Liver (tissue), 9 donors: ENCODE data around the gene ME1. TPM values are rescaled to one million over a fixed set of nuclear protein-coding genes. Genes with fewer than 3 reads are reported as not detected.

Experiments used
- DNase-seq: peaks from one replicate; pipeline ENCODE4 v3.0.0-alpha.2; 2017; ENCODE audit warnings: low spot score
- H3K27ac ChIP-seq, 2 donors: one replicate each; pipeline ENCODE4 v1.7.0; 2013; ENCODE audit warnings: inconsistent platforms in 2 of 2, low read length in 2 of 2, control low read depth in 1 of 2, low read depth in 1 of 2, mild to moderate bottlenecking in 1 of 2
- H3K27me3 ChIP-seq, 4 donors: one replicate each; pipeline versions ENCODE4 v1.6.1 to v1.7.0; 2013; ENCODE audit warnings: low read length in 3 of 4, inconsistent platforms in 1 of 4, mild to moderate bottlenecking in 1 of 4, moderate library complexity in 1 of 4; ENCODE audit not compliant: control insufficient read depth in 4 of 4, insufficient read depth in 4 of 4
- H3K36me3 ChIP-seq, 4 donors: one replicate each; pipeline versions ENCODE4 v1.6.1 to v1.7.0; 2013; ENCODE audit warnings: low read length in 3 of 4, mild to moderate bottlenecking in 3 of 4, low read depth in 1 of 4, moderate library complexity in 1 of 4; ENCODE audit not compliant: control insufficient read depth in 4 of 4, insufficient read depth in 3 of 4
- H3K4me1 ChIP-seq, 4 donors: one replicate each; pipeline versions ENCODE4 v1.6.1 to v1.7.0; 2013; ENCODE audit warnings: low read length in 3 of 4, mild to moderate bottlenecking in 3 of 4, moderate library complexity in 1 of 4; ENCODE audit not compliant: control insufficient read depth in 4 of 4, insufficient read depth in 4 of 4
- H3K4me3 ChIP-seq, 3 donors: one replicate each; pipeline versions ENCODE4 v1.6.1 to v1.7.0; 2013; ENCODE audit warnings: low read length in 3 of 3, control low read depth in 1 of 3, low read depth in 1 of 3, mild to moderate bottlenecking in 1 of 3
- H3K9ac ChIP-seq, 2 donors: one replicate each; pipeline ENCODE4 v1.7.0; 2013; ENCODE audit warnings: low read length in 2 of 2, mild to moderate bottlenecking in 2 of 2, moderate library complexity in 2 of 2, control low read depth in 1 of 2, low read depth in 1 of 2
- H3K9me3 ChIP-seq, 4 donors: one replicate each; pipeline versions ENCODE4 v1.6.1 to v1.7.0; 2013; ENCODE audit warnings: low read length in 3 of 4; ENCODE audit not compliant: control insufficient read depth in 4 of 4
- CTCF ChIP-seq: fragments of 150-350 bp; IDR thresholded peaks from 2 replicates; pipeline ENCODE4 v1.5.1; 2017; ENCODE audit warnings: improper control_type of control experiment, low read depth, low read length; ENCODE audit not compliant: missing input control
- EGR1 ChIP-seq, 2 donors: IDR thresholded peaks; 2 replicates each; pipeline ENCODE4 v1.6.1; 2016 to 2018; ENCODE audit warnings: antibody characterized with exemption in 2 of 2, low read depth in 2 of 2
- FOXA1 ChIP-seq: IDR thresholded peaks from 2 replicates; pipeline ENCODE4 v1.6.1; 2016; ENCODE audit warnings: antibody characterized with exemption
- FOXA2 ChIP-seq: IDR thresholded peaks from 2 replicates; pipeline ENCODE4 v1.6.1; 2016; ENCODE audit warnings: antibody characterized with exemption
- GABPA ChIP-seq, 2 donors: IDR thresholded peaks in 1 of 2; conservative IDR thresholded peaks in 1 of 2; 2 replicates each; pipeline ENCODE4 v1.6.1; 2016; ENCODE audit warnings: antibody characterized with exemption in 2 of 2, mild to moderate bottlenecking in 1 of 2, moderate library complexity in 1 of 2
- HNF4A ChIP-seq, 2 donors: conservative IDR thresholded peaks; 2 replicates each; pipeline ENCODE4 v1.6.1; 2016; ENCODE audit warnings: antibody characterized with exemption in 2 of 2, mild to moderate bottlenecking in 2 of 2
- HNF4G ChIP-seq: IDR thresholded peaks from 2 replicates; pipeline ENCODE4 v1.6.1; 2016; ENCODE audit warnings: antibody characterized with exemption
- JUND ChIP-seq, 2 donors: IDR thresholded peaks; 2 replicates each; pipeline ENCODE4 v1.6.1; 2016; ENCODE audit warnings: antibody characterized with exemption in 2 of 2
- NR2F2 ChIP-seq: IDR thresholded peaks from 2 replicates; pipeline ENCODE4 v1.6.1; 2016; ENCODE audit warnings: antibody characterized with exemption
- RAD21 ChIP-seq, 2 donors: IDR thresholded peaks; 2 replicates each; pipeline ENCODE4 v1.6.1; 2016; ENCODE audit warnings: antibody characterized with exemption in 2 of 2, mild to moderate bottlenecking in 2 of 2
- REST ChIP-seq: IDR thresholded peaks from 2 replicates; pipeline ENCODE4 v1.6.1; 2016; ENCODE audit warnings: antibody characterized with exemption, mild to moderate bottlenecking
- RXRA ChIP-seq, 2 donors: IDR thresholded peaks; 2 replicates each; pipeline ENCODE4 v1.6.1; 2017 to 2018; ENCODE audit warnings: antibody characterized with exemption in 2 of 2, mild to moderate bottlenecking in 1 of 2
- SP1 ChIP-seq: IDR thresholded peaks from 2 replicates; pipeline ENCODE4 v1.6.1; 2018; ENCODE audit warnings: antibody characterized with exemption, mild to moderate bottlenecking
- TAF1 ChIP-seq: conservative IDR thresholded peaks from 2 replicates; pipeline ENCODE4 v1.6.1; 2016; ENCODE audit warnings: antibody characterized with exemption, mild to moderate bottlenecking
- YY1 ChIP-seq: IDR thresholded peaks from 2 replicates; pipeline ENCODE4 v1.6.1; 2016; ENCODE audit warnings: antibody characterized with exemption, mild to moderate bottlenecking
- ZBTB33 ChIP-seq: IDR thresholded peaks from 2 replicates; pipeline ENCODE4 v1.6.1; 2016; ENCODE audit warnings: antibody characterized with exemption
- WGBS: extraction: QIAGEN DNeasy Blood & Tissue Kit; methylation state at CpG from one replicate; pipeline ENCODE4 v1.1.7; 2013; 5-methylcytosine and 5-hydroxymethylcytosine counted together
- polyA plus RNA-seq, 2 donors: library from polyadenylated mRNA; stranded (reverse) in 1 of 2; unstranded in 1 of 2; fragments of 200-250 nt in 1 of 2; fragments of >200 nt in 1 of 2; fragmentation: Nextera tagmentation in 1 of 2; extraction: Ambion mirVana in 1 of 2; gene quantifications; one replicate each; pipeline versions ENCODE4 v1.2.1 to v1.2.3, GENCODE V29; 2013 to 2015
- total RNA-seq, 2 donors: library from RNA; depleted of rRNA; stranded (reverse); fragments of >200 nt; gene quantifications; one replicate each; pipeline ENCODE4 v1.2.3, GENCODE V29; 2014
- TF ChIP-seq, protein P1 (sequence below): IDR thresholded peaks from 2 replicates; pipeline ENCODE4 v1.6.1; 2016; ENCODE audit warnings: antibody characterized with exemption
- TF ChIP-seq, protein P2 (sequence below): IDR thresholded peaks from 2 replicates; pipeline ENCODE4 v1.6.1; 2016; ENCODE audit warnings: antibody characterized with exemption
- donor health status: healthy.
- donor health status: healthy.
- donor health status: healthy.
- donor health status: healthy.
- donor health status: healthy.

The ME1 gene
- total and polyA plus RNA-seq, 4 donors, result 4.3 to 7.8 (median 5.5) TPM

DNA sequence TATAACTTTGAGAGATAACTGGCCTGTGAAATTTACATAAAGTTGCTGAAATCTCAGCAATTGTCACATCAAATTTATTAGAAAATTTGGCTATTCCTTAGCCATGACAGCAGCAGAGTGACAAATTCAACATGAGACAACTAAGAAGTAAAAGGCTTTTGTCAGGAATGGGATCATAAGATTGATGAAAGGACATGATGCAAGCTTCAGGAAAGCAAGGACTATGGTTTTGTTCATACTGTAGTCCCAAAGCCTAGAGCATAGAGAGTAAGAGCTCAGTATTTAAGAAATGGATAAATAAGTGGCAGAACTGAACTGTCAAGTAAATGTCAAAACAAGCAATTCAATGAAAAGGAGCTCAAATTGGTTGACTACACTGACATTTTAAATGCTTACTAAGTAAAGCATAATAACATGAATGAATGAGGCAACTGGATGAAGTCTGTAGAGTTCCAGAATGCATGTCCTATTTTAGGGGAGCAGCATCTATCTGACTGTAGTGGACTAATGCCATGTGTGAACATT lies 250.4 kb downstream of the ME1 start:
- peaks cover 6 to 67% (median 47%) of the 10 kb centered on the region in 4 donors for H3K36me3 ChIP-seq

GRCh38 chr6:83176246-83176645 lies 254.6 kb downstream of the ME1 start:
- Histone ChIP-seq H3K4me1 (no peaks in the 10 kb centered on the region), H3K9ac (no peak overlapping the region), H3K27ac (no peak overlapping the region), H3K4me3 (no peak overlapping the region), H3K27me3 (no peaks in the 10 kb centered on the region), H3K36me3 (peaks cover 9 to 72% (median 51%) of the 10 kb centered on the region in 4 donors), H3K9me3 (no peaks in the 10 kb centered on the region)
- DNase-seq, result no peak
- 93% methylated on average over 4 of the region's 4 CpGs for WGBS
- no peak for TF ChIP-seq JUND (IDR thresholded peaks at IDR 0.05)
- TF ChIP-seq, protein P1, sequence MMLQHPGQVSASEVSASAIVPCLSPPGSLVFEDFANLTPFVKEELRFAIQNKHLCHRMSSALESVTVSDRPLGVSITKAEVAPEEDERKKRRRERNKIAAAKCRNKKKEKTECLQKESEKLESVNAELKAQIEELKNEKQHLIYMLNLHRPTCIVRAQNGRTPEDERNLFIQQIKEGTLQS, result no peak
- TF ChIP-seq, protein P2, sequence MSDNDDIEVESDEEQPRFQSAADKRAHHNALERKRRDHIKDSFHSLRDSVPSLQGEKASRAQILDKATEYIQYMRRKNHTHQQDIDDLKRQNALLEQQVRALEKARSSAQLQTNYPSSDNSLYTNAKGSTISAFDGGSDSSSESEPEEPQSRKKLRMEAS, result no peak
- no peak for TF ChIP-seq TAF1
- TF ChIP-seq RXRA (IDR thresholded peaks at IDR 0.05), result no peak
- TF ChIP-seq FOXA1, result no peak
- TF ChIP-seq CTCF, result no peak
- no peak for TF ChIP-seq EGR1 (IDR thresholded peaks at IDR 0.05; ENCODE audit: low read depth in 2 of 2)
- no peak for TF ChIP-seq REST
- TF ChIP-seq HNF4A (conservative IDR thresholded peaks at IDR 0.05), result no peak

More for the DNA sequence above, 250.4 kb downstream of the ME1 start:
- Histone ChIP-seq H3K4me1 (no peaks in the 10 kb centered on the region), H3K4me3 (no peak overlapping the region), H3K9ac (no peak overlapping the region), H3K9me3 (no peaks in the 10 kb centered on the region), H3K27ac (no peak overlapping the region), H3K27me3 (no peaks in the 10 kb centered on the region)
- DNase-seq, result no peak
- no peak for TF ChIP-seq FOXA1
- no peak for TF ChIP-seq RAD21 (IDR thresholded peaks at IDR 0.05)
- TF ChIP-seq TAF1, result no peak
- no peak for TF ChIP-seq SP1
- no peak for TF ChIP-seq FOXA2
- no peak for TF ChIP-seq JUND (IDR thresholded peaks at IDR 0.05)
- TF ChIP-seq CTCF, result no peak
- TF ChIP-seq NR2F2, result no peak
- no peak for TF ChIP-seq RXRA (IDR thresholded peaks at IDR 0.05)
- TF ChIP-seq ZBTB33, result no peak
- TF ChIP-seq, protein P2, result no peak
- no peak for TF ChIP-seq YY1
- TF ChIP-seq, protein P1, result no peak
- no peak for TF ChIP-seq HNF4G
- no peak for TF ChIP-seq GABPA (IDR thresholded peaks at IDR 0.05 in 1 of 2, conservative IDR thresholded peaks at IDR 0.05 in 1 of 2)
